OCI-LY7 (cell line): Measurements from ENCODE around the gene SCT. TPM values are rescaled to one million over a fixed set of nuclear protein-coding genes. Genes with fewer than 3 reads are reported as not detected.

Experiments used
- BruUV-seq: library from RNA; stranded (reverse); fragments of 400-500 nt; replicated peaks from 2 replicates; lab custom pipeline; 2021; lab: Mats Ljungman, UMichigan
- CTCF ChIA-PET: fragments of 300-600 bp; sonication (Branson Sonifier 250); formaldehyde crosslinking; loops from one replicate; lab custom pipeline; 2022; ENCODE audit warnings: antibody characterized with exemption; ENCODE audit not compliant: unreplicated experiment; lab: Charles Lee
- POLR2A ChIA-PET: fragments of 300-600 bp; sonication (Branson Sonifier 250); formaldehyde crosslinking; loops from one replicate; lab custom pipeline; 2022; ENCODE audit warnings: antibody characterized with exemption; lab: Charles Lee
- DNase-seq: peaks from one replicate; pipeline ENCODE4 v3.0.0-alpha.2; 2015; ENCODE audit warnings: low spot score
- H2AFZ ChIP-seq: fragments of 200-600 bp; sonication (generic), shearing (Covaris generic); 2 replicates; pipeline ENCODE4 v1.6.1; 2014; ENCODE audit warnings: mild to moderate bottlenecking, antibody characterized with exemption, low read length, moderate library complexity
- H3K27ac ChIP-seq: fragments of 200-600 bp; sonication (generic); 2 replicates; pipeline ENCODE4 v1.5.1; 2014; ENCODE audit warnings: mixed run types, low read depth, mild to moderate bottlenecking, moderate library complexity, low read length, inconsistent platforms; ENCODE audit not compliant: poor library complexity, severe bottlenecking
- H3K36me3 ChIP-seq: fragments of 200-600 bp; sonication (generic); 2 replicates; pipeline ENCODE4 v1.6.1; 2014; ENCODE audit warnings: mild to moderate bottlenecking, antibody characterized with exemption, low read length, moderate library complexity, mixed read lengths; ENCODE audit not compliant: insufficient read depth
- H3K4me1 ChIP-seq: fragments of 200-600 bp; sonication (generic); 2 replicates; pipeline ENCODE4 v1.5.1; 2014; ENCODE audit warnings: mild to moderate bottlenecking, low read length; ENCODE audit not compliant: insufficient read depth, poor library complexity, severe bottlenecking
- H3K4me2 ChIP-seq: fragments of 200-600 bp; sonication (generic); 2 replicates; pipeline ENCODE4 v1.6.1; 2014; ENCODE audit warnings: mild to moderate bottlenecking, low read length
- H3K4me3 ChIP-seq: fragments of 200-600 bp; sonication (generic); 2 replicates; pipeline ENCODE4 v1.5.1; 2014; ENCODE audit warnings: mild to moderate bottlenecking, low read depth, low read length; ENCODE audit not compliant: poor library complexity, severe bottlenecking
- H3K79me2 ChIP-seq: fragments of 200-600 bp; sonication (generic); 2 replicates; pipeline ENCODE4 v1.6.1; 2016; ENCODE audit warnings: low read depth, mild to moderate bottlenecking, low read length, moderate library complexity, mixed read lengths; ENCODE audit not compliant: insufficient read depth
- H3K9me2 ChIP-seq: fragments of 200-600 bp; sonication (generic); 2 replicates; pipeline ENCODE4 v1.6.1; 2016; ENCODE audit warnings: mild to moderate bottlenecking, low read length, mixed read lengths; ENCODE audit not compliant: insufficient read depth
- H3K9me3 ChIP-seq: fragments of 200-600 bp; sonication (generic); 2 replicates; pipeline ENCODE4 v1.6.1; 2014; ENCODE audit warnings: mild to moderate bottlenecking, mixed run types, low read length, mixed read lengths
- H4K20me1 ChIP-seq: fragments of 200-600 bp; sonication (generic); 2 replicates; pipeline ENCODE4 v1.6.1; 2014; ENCODE audit warnings: mild to moderate bottlenecking, antibody characterized with exemption, low read length, moderate library complexity, mixed read lengths; ENCODE audit not compliant: insufficient read depth
- EZH2phosphoT487 ChIP-seq: fragments of 200-600 bp; sonication (generic); IDR thresholded peaks from 2 replicates; pipeline ENCODE4 v1.6.1; 2018; ENCODE audit warnings: low read depth, borderline replicate concordance, mild to moderate bottlenecking, mixed run types, antibody characterized with exemption, low read length, moderate library complexity, mixed read lengths
- intact Hi-C: fragments of 100-400 bp; cut with micrococcal nuclease; formaldehyde crosslinking; loops from one replicate; pipeline ENCODE4 v1.10.0; 2022; ENCODE audit not compliant: unreplicated experiment
- total RNA-seq, 2 experiments: library from RNA; depleted of rRNA in 1 of 2; stranded (reverse); fragments of >200 nt in 1 of 2; shearing (Covaris generic) in 1 of 2; gene quantifications; 2 replicates each; pipeline ENCODE4 v1.2.3, GENCODE V29; 2014 to 2022
- TF ChIP-seq, protein P1 (sequence below): fragments of 200-600 bp; sonication (generic); conservative IDR thresholded peaks from 2 replicates; pipeline ENCODE4 v1.5.1; 2014; ENCODE audit warnings: mild to moderate bottlenecking, antibody characterized with exemption, low read length, moderate library complexity, mixed read lengths

SCT gene
- total RNA-seq, 2 experiments from 2014 or later = not detected

- intact Hi-C loops = no loop called here
Observed at GRCh38 chr11:614021-614622, 12.9 kb downstream of the SCT start.

GRCh38 chr11:613369-613968 is 13.5 kb downstream of the SCT start:
- peaks cover 49% of the 10 kb centered on the region for H3K36me3 ChIP-seq
- DNase-seq = peak; percentile 64

More at GRCh38 chr11:614021-614622, 12.9 kb downstream of the SCT start:
- Histone ChIP-seq H3K4me3 (no peak overlapping the region), H2AFZ (no peak overlapping the region), H3K9me2 (no peaks in the 10 kb centered on the region), H3K27ac (no peak overlapping the region), H4K20me1 (0 out of 2 replicates have a peak, but pooled peaks cover 3% of the 10 kb centered on the region), H3K4me2 (no peak overlapping the region; the same call in 1 of the 2 replicates), H3K9me3 (no peaks in the 10 kb centered on the region), H3K36me3 (peaks cover 43% of the 10 kb centered on the region), H3K79me2 (no peaks in the 10 kb centered on the region), H3K4me1 (peaks cover 19% of the 10 kb centered on the region)
- no peak for DNase-seq
- POLR2A ChIA-PET = no interaction called here
- BruUV-seq = no TSS peak
- CTCF ChIA-PET = no interaction called here
- TF ChIP-seq EZH2phosphoT487 = no peak
- TF ChIP-seq, protein P1, sequence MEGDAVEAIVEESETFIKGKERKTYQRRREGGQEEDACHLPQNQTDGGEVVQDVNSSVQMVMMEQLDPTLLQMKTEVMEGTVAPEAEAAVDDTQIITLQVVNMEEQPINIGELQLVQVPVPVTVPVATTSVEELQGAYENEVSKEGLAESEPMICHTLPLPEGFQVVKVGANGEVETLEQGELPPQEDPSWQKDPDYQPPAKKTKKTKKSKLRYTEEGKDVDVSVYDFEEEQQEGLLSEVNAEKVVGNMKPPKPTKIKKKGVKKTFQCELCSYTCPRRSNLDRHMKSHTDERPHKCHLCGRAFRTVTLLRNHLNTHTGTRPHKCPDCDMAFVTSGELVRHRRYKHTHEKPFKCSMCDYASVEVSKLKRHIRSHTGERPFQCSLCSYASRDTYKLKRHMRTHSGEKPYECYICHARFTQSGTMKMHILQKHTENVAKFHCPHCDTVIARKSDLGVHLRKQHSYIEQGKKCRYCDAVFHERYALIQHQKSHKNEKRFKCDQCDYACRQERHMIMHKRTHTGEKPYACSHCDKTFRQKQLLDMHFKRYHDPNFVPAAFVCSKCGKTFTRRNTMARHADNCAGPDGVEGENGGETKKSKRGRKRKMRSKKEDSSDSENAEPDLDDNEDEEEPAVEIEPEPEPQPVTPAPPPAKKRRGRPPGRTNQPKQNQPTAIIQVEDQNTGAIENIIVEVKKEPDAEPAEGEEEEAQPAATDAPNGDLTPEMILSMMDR = no peak

More at GRCh38 chr11:613369-613968, 13.5 kb downstream of the SCT start:
- intact Hi-C loops = no loop called here
- Histone ChIP-seq H3K4me1 (peaks cover 19% of the 10 kb centered on the region), H3K4me2 (no peak overlapping the region; the same call in 1 of the 2 replicates), H3K9me3 (no peaks in the 10 kb centered on the region), H3K9me2 (no peaks in the 10 kb centered on the region), H3K79me2 (no peaks in the 10 kb centered on the region), H2AFZ (no peak overlapping the region), H3K4me3 (no peak overlapping the region), H3K27ac (no peak overlapping the region), H4K20me1 (0 out of 2 replicates have a peak, but pooled peaks cover 3% of the 10 kb centered on the region)
- BruUV-seq = no TSS peak
- TF ChIP-seq EZH2phosphoT487 = no peak
- TF ChIP-seq, protein P1 = no peak
- ChIA-PET CTCF (no interaction called here), POLR2A (no interaction called here)
